GM19025 (cell line): ENCODE data around the gene INIP.
A peak's percentile ranks its signal among the peaks of the same experiment; 100 is the strongest.
"Not testable (repeated sequence)": the region's sequence is repeated elsewhere in the genome, so short reads cannot be mapped to it uniquely, and the experiment has no call there.

Source experiments
- ATAC-seq: cut with Tn5 transposase; IDR thresholded peaks from one replicate; pipeline ENCODE4 v1.9.1; 2021; ENCODE audit warnings: mild to moderate bottlenecking, low read depth, moderate library complexity; ENCODE audit not compliant: unreplicated experiment

INIP gene

DNA sequence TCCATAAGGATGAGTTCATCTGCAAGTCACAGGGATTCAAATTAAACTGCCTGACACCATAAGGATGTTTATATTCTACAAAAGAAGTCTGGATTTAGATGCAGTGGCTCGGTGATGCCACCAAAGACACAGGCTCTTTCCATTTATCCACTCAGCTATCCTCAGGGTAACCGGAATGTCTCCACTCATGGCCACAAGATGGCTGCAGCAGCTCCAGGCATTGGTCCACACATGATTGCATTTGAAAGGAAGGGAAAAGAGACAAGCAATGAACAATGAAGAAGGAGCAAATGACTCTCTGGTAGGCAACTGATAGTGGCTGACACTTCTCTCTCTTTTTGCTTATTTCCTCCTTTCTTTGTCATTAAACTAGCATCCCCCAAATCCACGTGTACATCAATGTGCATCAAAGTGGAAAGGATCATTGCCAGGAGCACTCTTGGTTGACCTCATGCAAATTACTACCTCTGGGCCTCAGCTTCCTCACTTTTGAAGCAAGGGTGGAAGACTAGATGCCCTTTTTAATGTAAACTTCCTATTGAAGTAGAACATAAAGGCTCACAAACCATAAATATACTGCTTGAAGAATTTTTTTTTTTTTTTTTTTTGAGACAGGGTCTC is 25.4 kb upstream of the INIP start:
- ATAC-seq, result no peak

DNA sequence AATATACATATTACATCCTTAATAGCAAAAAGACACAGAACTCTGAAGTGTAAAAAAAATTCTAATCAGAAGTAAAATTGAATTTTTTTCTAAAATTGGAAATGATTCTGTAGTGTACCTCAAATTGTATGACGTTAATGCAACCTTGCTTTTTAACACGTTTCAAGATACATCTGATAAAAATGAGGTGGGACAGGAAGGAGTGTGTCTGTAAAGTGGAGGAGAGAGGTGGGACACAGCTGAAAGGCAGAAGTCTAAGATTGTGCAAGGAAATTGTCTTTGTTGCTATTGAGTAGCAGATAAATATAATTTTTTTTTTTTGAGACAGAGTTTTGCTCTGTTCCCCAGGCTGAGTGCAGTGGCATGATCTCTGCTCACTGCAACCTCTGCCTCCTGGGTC is 17.0 kb upstream of the INIP start:
- ATAC-seq, result no peak

DNA sequence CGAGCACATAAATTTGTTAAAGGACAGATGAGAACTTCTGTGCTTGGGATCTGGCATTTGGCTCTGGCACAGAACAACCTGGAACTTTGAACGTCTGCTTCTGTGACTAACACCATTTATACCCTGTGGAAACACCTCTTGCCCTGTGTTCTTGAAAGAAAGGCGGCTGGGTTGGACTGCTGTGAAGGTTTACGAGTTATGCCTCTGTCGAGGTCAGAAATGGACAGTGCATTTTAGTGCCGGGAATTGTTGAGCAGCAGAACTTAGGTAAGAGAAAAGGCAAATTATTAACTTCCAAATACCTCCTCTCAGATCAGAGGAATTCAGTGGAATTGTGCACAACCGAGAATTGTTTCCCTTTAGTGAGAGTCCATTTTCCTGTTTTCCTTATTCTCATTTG is 14.1 kb upstream of the INIP start:
- no peak for ATAC-seq

DNA sequence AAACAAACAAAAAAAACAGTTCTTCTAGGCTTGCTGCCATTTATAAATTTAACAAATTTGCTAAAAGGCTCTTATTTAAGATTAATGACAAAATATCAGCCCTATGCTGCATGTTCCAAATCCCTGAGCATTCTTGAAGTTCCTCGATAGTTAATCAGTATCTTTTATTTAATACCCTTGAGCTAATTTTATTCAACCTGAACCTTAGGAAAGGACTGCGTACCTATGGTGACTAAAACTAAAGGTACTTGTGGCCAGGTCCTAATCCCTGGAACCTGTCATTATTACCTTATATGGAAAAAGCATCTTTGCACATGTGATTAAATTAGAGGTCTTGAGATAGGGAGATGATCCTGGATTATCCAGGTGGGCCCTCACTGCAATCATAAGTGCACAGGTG is 10.5 kb upstream of the INIP start:
- ATAC-seq, result no peak

DNA sequence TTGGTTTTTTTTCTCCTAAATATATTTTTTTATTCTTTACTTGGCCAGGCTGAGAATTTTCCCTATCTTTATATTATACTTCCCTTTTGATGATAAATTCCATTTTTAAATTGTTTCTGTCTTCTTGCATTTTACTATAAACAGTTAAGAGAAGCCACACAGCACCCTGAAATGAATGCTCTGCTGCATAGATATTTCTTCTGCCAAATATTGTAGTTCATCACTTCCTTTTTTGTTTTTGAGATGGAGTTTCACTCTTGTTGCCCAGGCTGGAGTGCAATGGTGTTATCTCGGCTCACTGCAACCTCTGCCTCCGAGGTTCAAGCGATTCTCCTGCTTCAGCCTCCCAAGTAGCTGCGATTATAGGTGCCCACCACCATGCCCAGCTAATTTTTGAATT is 8.5 kb upstream of the INIP start:
- no peak for ATAC-seq

DNA sequence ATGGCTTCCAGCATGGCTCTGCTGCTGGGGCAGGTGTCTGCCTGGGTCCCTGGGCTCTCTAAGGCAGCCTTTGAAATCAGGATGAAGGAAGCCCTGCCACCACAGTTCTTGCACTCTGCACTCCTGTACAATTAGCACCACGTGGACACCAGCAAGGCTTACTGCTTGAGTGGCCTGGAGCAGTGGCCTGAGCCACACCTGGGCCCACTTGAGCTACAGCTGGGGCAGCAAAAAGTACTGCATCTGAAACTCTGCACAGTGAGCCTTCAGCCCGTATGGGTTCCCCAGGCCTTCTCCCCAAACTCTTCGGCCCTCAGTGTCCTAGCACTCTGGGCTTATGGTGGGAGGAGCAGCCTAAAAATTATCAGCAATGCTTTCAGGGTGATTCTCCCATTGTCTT is 8.0 kb upstream of the INIP start:
- ATAC-seq, result no peak

DNA sequence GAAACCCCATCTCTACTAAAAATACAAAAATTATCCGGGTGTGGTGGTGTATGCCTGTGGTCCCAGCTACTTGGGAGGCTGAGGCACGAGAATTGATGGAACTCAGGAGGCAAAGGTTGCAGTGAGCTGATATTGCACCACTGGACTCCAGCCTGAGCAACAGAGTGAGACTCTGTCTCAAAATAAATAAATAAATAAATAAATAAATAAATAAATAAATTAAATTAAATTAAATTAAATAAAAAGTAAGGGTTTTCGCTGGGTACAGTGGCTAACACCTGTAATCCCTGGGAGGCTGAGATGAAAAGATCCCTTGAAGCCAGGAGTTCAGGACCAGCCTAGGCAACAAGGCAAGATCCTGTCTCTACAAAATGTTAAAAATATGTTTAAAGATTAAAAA is 4.8 kb upstream of the INIP start:
- ATAC-seq, result not testable (repeated sequence)

DNA sequence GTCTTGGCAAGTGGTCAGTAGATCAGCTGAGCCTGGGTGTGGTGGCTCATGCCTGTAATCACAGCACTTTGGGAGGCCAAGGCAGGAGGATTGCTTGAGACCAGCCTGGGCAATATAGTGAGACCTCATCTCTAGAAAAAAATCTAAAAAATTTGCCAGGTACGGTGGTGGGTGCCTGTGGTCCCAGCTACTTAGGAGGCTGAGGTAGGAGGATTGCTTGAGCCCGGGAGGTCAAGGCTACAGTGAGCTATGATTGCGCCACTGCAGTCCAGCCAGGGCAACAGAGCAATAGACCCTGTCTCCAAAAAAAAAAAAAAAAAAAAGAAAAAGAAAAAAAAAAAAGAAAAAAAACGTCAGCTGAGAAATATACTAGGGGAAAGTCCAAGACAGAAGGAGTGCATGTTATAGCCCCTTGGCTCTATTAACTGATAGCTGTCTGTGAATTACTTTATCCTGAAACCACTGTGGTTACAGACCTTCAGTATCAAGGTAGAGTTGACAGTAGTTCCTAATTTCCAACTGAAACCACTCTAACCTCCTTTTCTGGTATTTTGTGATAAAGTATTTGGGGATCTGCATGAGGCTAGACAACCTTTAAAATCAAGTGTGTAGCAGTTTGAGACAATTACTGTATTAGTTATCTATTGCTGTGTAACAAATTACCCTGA is 2.3 kb upstream of the INIP start:
- ATAC-seq, result no peak

DNA sequence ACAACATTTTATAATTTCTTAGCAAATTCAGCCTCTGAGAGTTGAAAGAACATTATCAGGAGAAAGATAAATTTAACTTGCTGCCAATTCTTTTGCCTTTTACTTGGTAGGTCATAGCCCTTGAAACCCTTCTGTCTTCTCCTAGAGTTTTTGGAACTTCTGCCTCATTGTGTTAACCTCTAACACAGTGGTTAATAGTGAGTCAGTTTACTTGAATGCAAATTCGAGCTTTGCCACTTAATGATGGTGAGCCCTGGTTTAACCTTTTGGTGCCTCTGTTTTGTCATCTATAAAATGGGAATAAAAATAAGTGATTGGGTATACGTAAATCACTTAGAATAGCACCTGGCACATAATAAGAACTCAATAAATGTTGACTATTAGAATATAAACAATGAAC is 1.8 kb upstream of the INIP start:
- no peak for ATAC-seq

DNA sequence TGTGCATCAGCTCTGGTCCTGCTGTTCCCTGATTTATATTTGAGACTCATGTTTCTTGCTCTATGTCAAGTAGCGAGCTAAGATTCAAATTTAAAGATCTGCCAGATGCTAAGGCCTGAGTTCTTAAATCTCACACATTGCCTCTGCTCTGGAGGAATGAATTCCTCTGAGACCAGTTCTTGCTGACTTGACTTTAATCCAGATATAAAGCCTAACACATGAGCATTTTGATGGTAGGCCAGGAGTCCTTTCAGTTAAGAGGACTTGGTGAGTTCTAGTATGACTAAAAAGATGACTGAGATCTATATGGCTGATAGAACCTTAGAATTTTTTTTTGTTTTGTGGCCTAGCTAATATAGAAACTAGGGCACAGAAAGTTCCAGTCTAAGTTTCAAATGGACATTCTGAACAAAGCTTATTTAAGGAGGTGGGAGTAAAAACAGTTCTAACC is 1.3 kb upstream of the INIP start:
- no peak for ATAC-seq

DNA sequence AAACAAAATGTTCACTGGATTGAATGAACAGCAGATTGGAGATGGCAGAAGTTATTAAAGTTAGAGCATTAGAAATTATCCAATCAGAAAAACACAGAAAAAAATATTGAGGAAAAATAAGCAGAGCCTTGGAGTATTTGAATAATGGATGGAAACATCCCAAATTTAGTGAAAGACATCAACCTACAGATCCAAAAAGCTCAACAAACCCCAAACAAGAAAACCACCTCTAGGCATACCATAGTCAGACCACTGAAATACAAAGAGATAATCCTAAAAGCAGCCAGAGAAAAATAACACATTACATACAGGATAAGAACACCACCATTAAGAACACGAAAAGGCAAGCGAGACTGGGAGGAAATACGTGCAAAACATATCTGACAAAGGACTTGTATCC is 5.2 kb downstream of the INIP start:
- no peak for ATAC-seq

DNA sequence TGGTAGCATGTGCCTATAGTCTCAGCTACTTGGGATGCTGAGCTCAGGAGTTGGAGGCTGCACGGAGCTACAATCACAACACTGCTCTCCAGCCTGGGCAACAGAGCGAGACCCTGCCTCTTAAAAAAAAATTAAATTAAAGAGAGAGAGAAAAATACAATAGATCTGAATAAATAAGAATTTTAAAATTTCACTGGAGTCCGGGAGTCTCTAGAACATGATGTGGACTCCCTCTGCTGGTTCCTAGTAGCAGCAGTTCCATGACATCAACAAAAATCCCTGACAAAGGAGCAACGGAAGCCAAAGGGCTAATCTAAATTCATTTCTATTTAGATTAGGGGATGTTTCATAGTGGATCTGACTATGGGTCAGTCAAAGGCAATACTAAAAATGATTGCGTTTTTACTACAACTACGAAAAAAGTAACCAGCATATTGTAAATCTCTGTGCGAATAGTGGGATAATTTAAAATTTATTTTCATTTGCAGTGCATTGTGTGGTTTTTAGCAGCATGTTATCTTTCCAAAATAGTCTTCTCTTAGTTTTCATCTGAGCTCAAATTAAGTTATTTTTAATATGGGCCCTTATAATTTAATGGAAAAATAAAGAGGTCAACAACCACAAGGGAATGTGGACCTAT is 6.7 kb downstream of the INIP start:
- no peak for ATAC-seq

DNA sequence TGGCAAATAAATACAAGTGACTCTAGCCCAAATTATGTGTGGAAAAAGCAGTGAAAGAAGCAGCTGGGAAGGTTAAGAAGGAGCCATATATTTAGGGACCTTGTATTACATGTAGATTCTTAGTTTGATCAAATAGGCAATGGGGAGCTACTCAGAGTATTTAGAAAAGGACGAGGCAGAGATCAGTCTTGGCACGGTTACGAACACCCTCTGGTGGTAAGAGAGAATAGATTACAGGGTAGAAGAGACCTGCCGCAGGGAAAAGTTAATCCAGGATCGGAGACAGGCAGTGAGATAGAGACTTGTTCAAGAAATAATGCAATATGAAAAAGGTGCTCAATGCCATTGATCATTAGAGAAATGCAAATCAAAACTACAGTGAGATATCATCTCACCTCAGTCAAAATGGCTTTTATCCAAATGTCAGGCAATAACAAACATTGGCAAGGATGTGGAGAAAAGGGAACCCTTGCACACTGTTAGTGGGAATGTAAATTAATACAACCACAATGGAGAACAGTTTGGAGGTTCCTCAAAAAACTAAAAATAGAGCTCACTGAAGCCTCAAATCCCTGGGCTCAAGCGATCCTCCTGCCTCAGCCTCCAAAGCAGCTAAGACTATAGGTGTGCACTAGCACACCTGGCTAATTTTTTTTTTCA is 12.0 kb downstream of the INIP start:
- ATAC-seq, result no peak

DNA sequence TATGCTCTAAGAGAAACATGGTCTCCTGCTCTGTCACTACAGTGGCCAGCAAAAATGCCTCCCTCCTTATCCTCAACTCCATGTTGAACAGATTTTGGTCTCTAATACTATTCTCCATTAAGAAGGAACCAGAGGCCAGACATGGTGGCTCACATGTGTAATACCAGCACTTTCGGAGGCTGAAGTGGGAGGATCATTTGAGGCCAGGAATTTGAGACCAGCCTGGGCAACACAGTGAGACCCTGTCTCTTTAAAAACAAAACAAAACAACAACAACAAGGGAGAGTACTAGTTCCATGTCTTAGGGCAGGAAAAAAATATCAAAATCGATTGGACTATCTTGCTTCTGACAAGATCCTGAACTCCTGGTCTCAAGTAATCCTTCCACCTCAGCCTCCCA is 14.6 kb downstream of the INIP start:
- ATAC-seq, result no peak

DNA sequence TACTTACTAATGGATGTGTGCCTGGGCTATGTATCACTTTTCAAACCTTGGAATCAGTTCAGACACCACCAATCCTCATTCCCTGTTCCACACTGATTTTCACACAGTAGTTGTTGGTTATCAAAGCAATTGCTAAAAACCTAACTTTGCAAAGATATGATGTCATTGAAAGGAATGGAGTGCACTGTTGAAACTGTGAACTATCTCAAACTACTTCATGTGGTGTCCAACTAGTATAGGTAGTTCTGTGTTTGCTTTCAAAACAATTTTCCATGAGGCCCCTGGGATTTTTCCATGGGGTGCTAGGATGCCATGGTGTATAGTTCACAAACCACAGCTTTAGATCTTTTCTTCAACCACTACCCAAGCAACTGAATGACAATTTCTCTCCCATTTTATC is 17.8 kb downstream of the INIP start:
- no peak for ATAC-seq

DNA sequence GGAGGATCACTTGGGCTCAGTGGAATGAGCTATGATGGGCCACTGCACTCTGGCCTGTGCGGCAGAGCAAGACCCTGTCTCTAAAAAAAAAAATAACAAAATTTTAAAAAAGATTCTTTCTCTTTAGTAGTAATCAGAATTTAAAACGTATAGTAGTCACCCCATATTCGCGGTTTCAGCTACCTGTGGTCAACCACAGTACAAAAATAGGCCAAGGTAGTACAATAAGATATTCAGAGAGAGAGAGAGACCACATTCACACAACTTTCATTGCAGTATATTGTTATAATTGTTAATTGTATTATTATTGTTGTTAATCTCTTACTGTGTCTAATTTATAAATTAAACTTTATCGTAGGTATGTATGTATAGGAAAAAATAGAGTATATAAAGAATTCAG is 18.7 kb downstream of the INIP start:
- ATAC-seq, result peak; percentile 64

DNA sequence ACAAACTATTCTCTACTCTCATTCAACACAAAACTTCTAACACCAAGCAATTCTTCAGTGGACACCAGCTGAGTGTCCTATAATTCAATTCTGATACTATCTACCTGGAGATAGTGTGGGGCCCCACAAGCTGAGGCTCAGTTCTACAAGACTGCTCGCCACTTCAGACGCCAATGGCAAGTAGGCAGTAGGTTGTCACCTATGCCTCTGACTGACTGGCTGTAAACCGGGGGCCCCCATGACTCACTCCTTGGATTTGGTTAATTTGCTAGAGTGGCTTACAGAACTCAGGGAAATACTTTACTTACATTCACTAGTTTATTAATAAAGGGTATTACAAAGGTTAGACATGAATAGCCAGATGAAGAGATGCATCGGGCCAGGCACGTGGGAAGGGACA is 21.5 kb downstream of the INIP start:
- ATAC-seq, result no peak

DNA sequence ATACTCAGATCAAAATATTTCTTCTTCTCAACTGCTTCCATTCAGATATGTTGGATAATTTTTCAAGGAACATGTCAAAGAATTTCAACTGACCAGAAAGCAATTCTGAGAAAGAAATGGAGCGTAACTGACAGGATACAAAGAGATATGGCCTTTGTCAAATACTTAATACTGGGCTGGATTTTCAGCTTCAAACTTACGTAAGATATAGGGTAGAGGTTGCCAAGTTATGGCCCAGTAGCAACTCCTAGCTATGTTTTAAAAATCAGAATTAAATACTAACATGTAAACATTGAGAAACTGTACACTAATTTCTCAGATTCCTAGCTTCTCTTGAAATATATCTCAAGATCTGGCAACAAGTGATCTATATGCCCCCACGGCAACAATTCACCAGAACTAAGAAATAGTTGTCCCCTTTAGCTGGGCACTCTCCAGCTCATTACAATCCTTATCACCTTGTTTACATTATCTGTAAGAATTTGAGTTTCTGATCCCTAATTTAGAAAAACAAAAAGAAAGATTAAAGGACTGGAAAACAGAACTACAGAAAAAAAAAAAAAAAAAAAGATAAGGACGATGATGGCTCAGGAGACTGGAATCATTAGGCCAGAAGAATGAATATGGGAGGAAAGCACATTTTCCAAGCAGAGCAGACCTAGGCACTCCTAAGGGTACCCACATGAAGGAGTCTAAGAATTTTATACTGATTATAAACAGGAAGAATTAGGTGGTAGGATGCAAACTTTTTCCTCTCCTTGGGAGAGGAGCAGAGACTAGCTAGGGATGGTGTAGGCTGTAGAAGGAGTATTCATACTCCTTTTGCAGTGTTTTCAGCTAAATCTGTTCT is 23.0 kb downstream of the INIP start:
- ATAC-seq, result no peak

DNA sequence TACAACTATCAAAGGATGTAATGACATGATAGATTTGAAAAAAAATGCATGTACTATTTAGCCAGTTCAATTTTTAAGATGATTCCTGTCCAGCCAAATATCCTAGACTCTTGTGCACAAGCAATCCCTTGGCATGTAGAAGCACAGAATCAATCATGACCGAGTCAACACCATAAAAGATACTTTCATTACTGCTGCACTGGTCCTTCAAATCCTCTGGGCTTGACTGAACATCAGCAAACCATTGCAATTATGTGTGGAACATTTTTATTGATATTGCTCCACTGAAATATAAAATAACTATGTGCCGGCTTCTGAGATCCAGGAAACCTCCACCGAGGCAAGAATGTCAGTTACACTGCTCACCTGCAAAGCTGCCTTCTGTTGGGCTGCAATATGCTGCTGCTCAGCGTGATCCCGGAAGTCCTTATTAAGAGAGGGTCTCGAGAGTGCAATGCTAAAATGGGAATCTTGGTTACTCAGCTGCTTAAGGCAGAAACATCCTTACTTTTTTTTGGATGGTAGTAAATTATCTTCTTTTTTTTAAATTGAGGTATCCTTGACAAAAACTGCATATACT is 28.7 kb downstream of the INIP start:
- no peak for ATAC-seq

DNA sequence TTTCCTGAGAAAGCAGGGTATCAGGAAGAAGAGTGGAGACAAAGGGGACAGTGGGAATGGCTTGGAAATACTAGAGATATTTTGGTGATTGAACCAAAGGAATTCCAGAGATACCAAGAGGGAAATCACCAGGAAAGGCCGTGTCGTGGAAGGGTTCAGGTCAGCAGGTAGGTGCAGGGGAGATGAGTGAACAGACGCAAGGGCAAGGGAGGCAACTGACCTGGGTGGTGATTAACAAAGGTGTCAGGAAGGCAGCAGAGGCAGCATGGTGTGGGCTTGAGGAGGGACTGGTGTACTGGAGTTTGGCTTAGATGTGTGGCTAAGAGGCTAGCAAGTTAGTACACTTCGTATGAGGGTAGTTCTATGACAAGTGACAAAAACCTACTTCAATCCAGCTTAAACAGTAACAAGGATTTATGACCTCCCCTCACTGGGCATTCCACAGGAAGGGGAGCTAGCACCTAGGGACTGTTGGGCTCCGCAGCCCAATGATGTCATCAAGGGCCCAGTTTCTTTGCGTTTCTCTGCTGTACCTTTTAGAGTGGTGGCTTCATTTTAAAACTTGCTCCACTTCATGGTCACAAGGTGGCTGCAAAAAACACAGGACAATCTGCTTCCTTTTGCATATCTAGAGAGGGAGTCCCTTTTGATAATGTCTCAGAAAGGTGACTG is 37.0 kb downstream of the INIP start:
- no peak for ATAC-seq
